Glutamatergic neuron (in vitro differentiated cells): ENCODE results near the gene BCL10. TPM values are rescaled to one million over a fixed set of nuclear protein-coding genes. Genes with fewer than 3 reads are reported as not detected.

Experiments
- DNase-seq: peaks from one replicate; pipeline ENCODE4 v3.0.0; 2022
- H3K27ac Mint-ChIP-seq: one replicate; pipeline ENCODE4 v1.8.0; 2020; ENCODE audit warnings: mild to moderate bottlenecking, mixed read lengths, inconsistent platforms; ENCODE audit not compliant: unreplicated experiment
- H3K27me3 Mint-ChIP-seq: one replicate; pipeline ENCODE4 v1.8.0; 2020; ENCODE audit warnings: mild to moderate bottlenecking, moderate library complexity, mixed read lengths, inconsistent platforms; ENCODE audit not compliant: unreplicated experiment
- H3K36me3 Mint-ChIP-seq: one replicate; pipeline ENCODE4 v1.8.0; 2020; ENCODE audit warnings: mild to moderate bottlenecking, mixed read lengths, inconsistent platforms; ENCODE audit not compliant: unreplicated experiment
- H3K4me1 Mint-ChIP-seq: one replicate; pipeline ENCODE4 v1.8.0; 2020; ENCODE audit warnings: mild to moderate bottlenecking, low read depth, mixed read lengths, inconsistent platforms; ENCODE audit not compliant: unreplicated experiment
- H3K4me3 Mint-ChIP-seq: one replicate; pipeline ENCODE4 v1.8.0; 2020; ENCODE audit warnings: mild to moderate bottlenecking, mixed read lengths, inconsistent platforms; ENCODE audit not compliant: unreplicated experiment
- H3K9me3 Mint-ChIP-seq: one replicate; pipeline ENCODE4 v1.8.0; 2020; ENCODE audit warnings: mild to moderate bottlenecking, moderate library complexity, mixed read lengths, inconsistent platforms; ENCODE audit not compliant: unreplicated experiment
- total RNA-seq: library from RNA; stranded (reverse); fragmentation: NEBNext Ultra II Directional; extraction: Animal tissue kit (Norgen Biotek cat#: 25700); gene quantifications from one replicate; pipeline ENCODE4 v1.2.1, GENCODE V29; 2021; ENCODE audit not compliant: unreplicated experiment
- TF ChIP-seq, protein P1 (sequence below): fragments of 200-600 bp; sonication (generic); IDR thresholded peaks from one replicate; pipeline ENCODE4 v1.5.0; 2021; ENCODE audit not compliant: partially characterized antibody, unreplicated experiment

BCL10 gene
- total RNA-seq, 1 donor from 2014 or later, result 21.9 TPM

DNA sequence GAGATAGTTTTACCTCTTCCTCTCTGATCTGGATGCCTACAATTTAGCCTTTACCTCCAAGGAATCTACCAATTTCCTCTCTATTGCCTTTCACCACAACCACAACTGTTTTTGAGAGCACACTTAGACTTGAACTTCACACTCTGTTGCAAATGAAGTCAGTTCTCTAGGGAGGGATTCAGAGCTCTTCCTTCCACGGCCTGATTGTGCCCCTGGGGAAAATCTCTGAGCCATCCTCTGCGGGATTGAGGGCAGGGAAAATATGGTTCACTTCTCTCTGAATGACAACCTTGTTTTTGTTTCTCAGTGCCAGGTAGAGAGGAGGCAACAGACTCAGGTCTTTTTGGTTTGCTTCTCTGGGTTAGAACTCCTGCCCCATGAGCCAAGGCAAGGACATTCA is 35.4 kb upstream of the BCL10 start:
- no peak for DNase-seq
- Mint-ChIP-seq H3K4me1 (peaks cover 4% of the 10 kb centered on the region), H3K27ac (no peak overlapping the region), H3K27me3 (peaks cover 3% of the 10 kb centered on the region), H3K4me3 (no peak overlapping the region), H3K9me3 (peaks cover 3% of the 10 kb centered on the region), H3K36me3 (no peaks in the 10 kb centered on the region)
- TF ChIP-seq, protein P1, sequence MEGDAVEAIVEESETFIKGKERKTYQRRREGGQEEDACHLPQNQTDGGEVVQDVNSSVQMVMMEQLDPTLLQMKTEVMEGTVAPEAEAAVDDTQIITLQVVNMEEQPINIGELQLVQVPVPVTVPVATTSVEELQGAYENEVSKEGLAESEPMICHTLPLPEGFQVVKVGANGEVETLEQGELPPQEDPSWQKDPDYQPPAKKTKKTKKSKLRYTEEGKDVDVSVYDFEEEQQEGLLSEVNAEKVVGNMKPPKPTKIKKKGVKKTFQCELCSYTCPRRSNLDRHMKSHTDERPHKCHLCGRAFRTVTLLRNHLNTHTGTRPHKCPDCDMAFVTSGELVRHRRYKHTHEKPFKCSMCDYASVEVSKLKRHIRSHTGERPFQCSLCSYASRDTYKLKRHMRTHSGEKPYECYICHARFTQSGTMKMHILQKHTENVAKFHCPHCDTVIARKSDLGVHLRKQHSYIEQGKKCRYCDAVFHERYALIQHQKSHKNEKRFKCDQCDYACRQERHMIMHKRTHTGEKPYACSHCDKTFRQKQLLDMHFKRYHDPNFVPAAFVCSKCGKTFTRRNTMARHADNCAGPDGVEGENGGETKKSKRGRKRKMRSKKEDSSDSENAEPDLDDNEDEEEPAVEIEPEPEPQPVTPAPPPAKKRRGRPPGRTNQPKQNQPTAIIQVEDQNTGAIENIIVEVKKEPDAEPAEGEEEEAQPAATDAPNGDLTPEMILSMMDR, result no peak

DNA sequence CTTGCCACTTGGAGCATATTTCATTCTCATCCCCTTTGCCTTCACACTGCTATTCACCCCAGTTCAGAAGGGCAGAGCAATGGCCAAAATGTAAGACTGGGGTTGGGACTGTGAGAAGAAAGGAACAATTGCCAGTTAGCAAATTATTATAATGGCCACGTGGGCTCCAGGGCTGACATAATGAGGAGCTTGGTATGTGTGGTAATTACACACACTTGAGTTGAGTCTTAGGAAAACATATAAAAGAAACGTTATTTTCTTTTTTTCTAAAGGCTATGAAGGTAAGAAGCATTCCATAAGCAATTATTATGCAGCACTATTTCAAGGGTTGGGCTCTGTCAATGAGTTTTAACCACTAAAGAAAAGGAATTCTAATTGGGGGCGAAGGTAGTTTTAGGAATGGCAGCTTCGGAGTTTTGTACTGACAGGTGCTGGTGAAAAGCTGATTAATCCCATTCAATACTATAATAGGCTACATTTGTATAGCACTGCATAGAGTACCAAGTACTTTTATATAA is 32.5 kb upstream of the BCL10 start:
- TF ChIP-seq, protein P1, result no peak
- Mint-ChIP-seq H3K9me3 (peaks cover 3% of the 10 kb centered on the region), H3K4me1 (peaks cover 4% of the 10 kb centered on the region), H3K27me3 (no peaks in the 10 kb centered on the region), H3K36me3 (no peaks in the 10 kb centered on the region), H3K27ac (no peak overlapping the region), H3K4me3 (no peak overlapping the region)
- DNase-seq, result no peak

DNA sequence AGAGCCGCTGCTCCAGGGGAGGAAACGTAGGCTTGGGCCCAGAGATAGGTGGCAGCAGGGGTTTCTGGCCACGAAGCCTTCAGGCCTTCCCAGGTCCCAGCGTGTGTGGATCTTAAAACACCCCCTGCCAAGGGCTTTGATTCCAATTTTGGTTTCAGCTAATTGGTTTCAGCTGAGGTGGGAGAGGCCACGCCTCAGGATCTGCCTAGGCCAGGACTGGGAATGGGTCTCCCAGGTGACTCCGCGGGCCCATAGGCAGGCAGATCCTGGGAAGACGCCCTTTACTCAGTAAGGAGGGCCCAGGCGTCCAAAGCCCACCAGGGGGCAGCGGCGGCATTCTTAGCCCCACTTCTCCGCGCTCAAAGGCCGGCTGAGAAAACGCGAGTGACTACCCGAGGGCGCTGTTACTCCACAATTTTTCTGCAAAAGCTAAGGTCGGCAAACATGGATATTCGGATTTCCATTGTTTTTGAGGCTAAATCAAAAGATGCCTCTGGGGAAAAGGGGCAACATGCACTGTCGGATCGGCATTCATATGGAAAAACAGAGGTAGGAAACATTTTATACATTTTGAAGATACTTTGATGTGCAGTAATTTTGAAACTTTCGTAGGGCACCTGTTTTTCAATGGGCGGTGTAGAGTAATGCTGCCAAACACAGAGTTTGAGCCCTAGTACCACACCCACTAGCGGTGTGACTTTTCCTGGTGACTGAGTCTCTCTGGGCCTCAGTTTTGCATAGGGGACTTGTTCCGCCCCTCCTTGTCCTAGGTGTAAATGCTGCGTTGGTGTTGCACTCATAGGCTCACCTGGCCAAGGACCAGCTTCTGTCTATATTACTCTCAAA is 31.8 kb upstream of the BCL10 start:
- peak; percentile 93 for DNase-seq
- no peak overlapping the region for H3K27ac Mint-ChIP-seq
- no peak overlapping the region for H3K4me3 Mint-ChIP-seq
- H3K9me3 Mint-ChIP-seq, result peaks cover 3% of the 10 kb centered on the region
- H3K27me3 Mint-ChIP-seq, result no peaks in the 10 kb centered on the region
- no peaks in the 10 kb centered on the region for H3K36me3 Mint-ChIP-seq
- TF ChIP-seq, protein P1, result peak; percentile 79
- peaks cover 4% of the 10 kb centered on the region for H3K4me1 Mint-ChIP-seq

DNA sequence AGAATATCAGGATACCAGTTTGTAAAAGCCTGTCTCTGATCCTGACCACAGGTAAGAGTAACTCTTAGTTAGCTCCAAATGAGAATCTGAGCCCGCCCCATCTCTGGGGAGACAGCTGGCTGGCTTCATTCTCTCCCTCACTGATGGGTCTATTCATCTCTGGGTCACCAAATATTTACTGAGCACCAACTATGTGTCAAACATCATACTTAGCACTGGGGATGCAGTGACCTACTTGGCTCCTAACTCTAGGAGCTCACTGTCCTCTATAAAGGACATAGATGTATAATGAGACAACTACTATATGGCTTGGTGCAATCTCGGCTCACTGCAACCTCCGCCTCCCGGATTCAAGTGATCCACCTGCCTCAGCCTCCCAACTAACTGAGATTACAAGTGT is 29.8 kb upstream of the BCL10 start:
- H3K27ac Mint-ChIP-seq, result no peak overlapping the region

More for the DNA sequence above, 29.8 kb upstream of the BCL10 start:
- DNase-seq, result no peak
- TF ChIP-seq, protein P1, result no peak
- H3K4me1 Mint-ChIP-seq, result no peaks in the 10 kb centered on the region
- H3K36me3 Mint-ChIP-seq, result no peaks in the 10 kb centered on the region
- H3K27me3 Mint-ChIP-seq, result no peaks in the 10 kb centered on the region
- H3K9me3 Mint-ChIP-seq, result peaks cover 2% of the 10 kb centered on the region
- no peak overlapping the region for H3K4me3 Mint-ChIP-seq
